HepG2 (cell line): Measurements from ENCODE around the gene DNAJC15. TPM values are rescaled to one million over a fixed set of nuclear protein-coding genes. Genes with fewer than 3 reads are reported as not detected.

Experiments used
- ATAC-seq: fragments of 200-7000 bp; cut with Tn5 transposase; 3 replicates; pipeline ENCODE4 v1.9.1; 2020; ENCODE audit warnings: mild to moderate bottlenecking, moderate library complexity
- BruUV-seq: library from RNA; stranded (reverse); fragments of 400-500 nt; replicated peaks from 2 replicates; lab custom pipeline; 2021; lab: Mats Ljungman, UMichigan
- CTCF ChIA-PET: fragments of 300-600 bp; formaldehyde crosslinking; extraction: SDS; loops from one replicate; lab custom pipeline; 2021; ENCODE audit warnings: low total read pairs, inconsistent platforms, low intra/inter-chr PET ratio; lab: Yijun Ruan, JAX
- POLR2A ChIA-PET: fragments of 350-600 bp; sonication (Branson Sonifier 250); formaldehyde crosslinking; loops from one replicate; lab custom pipeline; 2020; ENCODE audit warnings: antibody characterized with exemption, inconsistent platforms; lab: Yijun Ruan, JAX
- DNase-seq: peaks from one replicate; pipeline ENCODE4 v3.0.0-alpha.2; 2015; ENCODE audit warnings: low spot score
- FAIRE-seq: peaks from 3 replicates; lab custom pipeline; 2011; peaks lifted over from hg19 to GRCh38; lab: Jason Lieb, UNC
- H2AFZ ChIP-seq: one replicate; pipeline ENCODE4 v1.6.1; 2011; ENCODE audit warnings: low read length, inconsistent platforms
- H3K27ac ChIP-seq: fragments of 300-600 bp; 3 replicates; pipeline ENCODE4 v1.8.0; 2011; ENCODE audit warnings: mixed run types, mild to moderate bottlenecking, mixed read lengths, low read length, inconsistent platforms; ENCODE audit not compliant: insufficient read depth; ENCODE audit errors: extremely low read length
- H3K27me3 ChIP-seq, 2 experiments: fragments of 200-600 bp in 1 of 2; 2 replicates in 1 of 2; 3 replicates in 1 of 2; pipeline versions ENCODE4 v1.6.0 to v1.8.0; 2011; ENCODE audit warnings: low read length in 2 of 2, mild to moderate bottlenecking in 2 of 2, moderate library complexity in 2 of 2, inconsistent platforms in 1 of 2; ENCODE audit not compliant: insufficient read depth in 2 of 2, control insufficient read depth in 1 of 2
- H3K36me3 ChIP-seq, 2 experiments: fragments of 200-600 bp in 1 of 2; replicated peaks in 1 of 2; 2 replicates in 1 of 2; 3 replicates in 1 of 2; pipeline versions ENCODE4 v1.5.1 to v1.8.0; 2011; ENCODE audit warnings: low read length in 2 of 2, inconsistent platforms in 1 of 2; ENCODE audit not compliant: insufficient read depth in 2 of 2, control insufficient read depth in 1 of 2
- H3K4me1 ChIP-seq: 2 replicates; pipeline ENCODE4 v1.5.1; 2012; ENCODE audit warnings: low read length, inconsistent platforms; ENCODE audit not compliant: insufficient read depth
- H3K4me2 ChIP-seq: 2 replicates; pipeline ENCODE4 v1.6.0; 2011; ENCODE audit warnings: low read depth, low read length, inconsistent platforms
- H3K4me3 ChIP-seq, 3 experiments: fragments of 200-600 bp in 1 of 3; sonication (generic), shearing (Covaris generic) in 1 of 3; replicated peaks in 1 of 3; 2 replicates each; pipeline ENCODE4 v1.5.1; 2011 to 2016; ENCODE audit warnings: low read length in 3 of 3, inconsistent platforms in 2 of 3, low read depth in 2 of 3, mild to moderate bottlenecking in 2 of 3, control low read depth in 1 of 3, mixed read lengths in 1 of 3; ENCODE audit not compliant: insufficient read depth in 1 of 3
- H3K79me2 ChIP-seq: one replicate; pipeline ENCODE4 v1.6.1; 2011; ENCODE audit warnings: low read length, inconsistent platforms; ENCODE audit not compliant: insufficient read depth
- H3K9ac ChIP-seq: 2 replicates; pipeline ENCODE4 v1.6.0; 2011; ENCODE audit warnings: mild to moderate bottlenecking, low read depth, low read length, inconsistent platforms; ENCODE audit not compliant: insufficient read depth
- H3K9me3 ChIP-seq: 2 replicates; pipeline ENCODE4 v1.5.1; 2012; ENCODE audit warnings: mild to moderate bottlenecking, low read length
- H4K20me1 ChIP-seq: 2 replicates; pipeline ENCODE4 v1.6.0; 2011; ENCODE audit warnings: inconsistent platforms, mild to moderate bottlenecking, low read length, moderate library complexity; ENCODE audit not compliant: insufficient read depth
- DPF2 ChIP-seq: sonication (generic); formaldehyde crosslinking; IDR thresholded peaks from 2 replicates; pipeline ENCODE4 v1.4.0; 2020; ENCODE audit warnings: mild to moderate bottlenecking, low read depth, missing genetic modification reagents, borderline replicate concordance
- KDM3A ChIP-seq: IDR thresholded peaks from 2 replicates; pipeline ENCODE4 v1.6.1; 2018; ENCODE audit warnings: low read depth, missing compliant biosample characterization
- MXI1 ChIP-seq: IDR thresholded peaks from 3 replicates; pipeline ENCODE4 v1.6.1; 2012; ENCODE audit warnings: low read depth, low read length, inconsistent platforms, borderline replicate concordance
- NFKBIZ ChIP-seq: IDR thresholded peaks from 2 replicates; pipeline ENCODE4 v1.6.1; 2018; ENCODE audit warnings: missing genetic modification reagents, missing compliant biosample characterization
- ZNF318 ChIP-seq: sonication (generic); formaldehyde crosslinking; IDR thresholded peaks from 2 replicates; pipeline ENCODE4 v1.4.0; 2020; ENCODE audit warnings: mild to moderate bottlenecking, missing genetic modification reagents
- ZNF564 ChIP-seq: sonication (generic); formaldehyde crosslinking; IDR thresholded peaks from 2 replicates; pipeline ENCODE4 v1.8.1; 2023; ENCODE audit warnings: mild to moderate bottlenecking, missing genetic modification reagents
- ZNF607 ChIP-seq: sonication (generic); formaldehyde crosslinking; IDR thresholded peaks from 2 replicates; pipeline ENCODE4 v1.5.1; 2020; ENCODE audit warnings: missing genetic modification reagents, mild to moderate bottlenecking, borderline replicate concordance
- ZNF75D ChIP-seq: sonication (generic); formaldehyde crosslinking; IDR thresholded peaks from 2 replicates; pipeline ENCODE4 v1.8.1; 2023; ENCODE audit warnings: missing genetic modification reagents, mild to moderate bottlenecking, borderline replicate concordance
- WGBS: methylation state at CpG from one replicate; pipeline ENCODE4 v1.1.6; 2017; ENCODE audit warnings: low lambda C conversion rate; 5-methylcytosine and 5-hydroxymethylcytosine counted together
- in situ Hi-C: cut with HindIII; loops from 2 replicates; pipeline ENCODE4 v1.10.0; 2017; ENCODE audit warnings: low pct_unique_long_range_greater_than_20kb; ENCODE audit not compliant: extremely low pct_ligation_motif_present
- intact Hi-C: fragments of 100-400 bp; cut with micrococcal nuclease; formaldehyde crosslinking; loops from one replicate; pipeline ENCODE4 v1.10.0; 2022; ENCODE audit not compliant: unreplicated experiment
- polyA plus RNA-seq, 8 experiments: library from polyadenylated mRNA; depleted of rRNA in 3 of 8; stranded (reverse) in 7 of 8; unstranded in 1 of 8; fragments of >200 nt; fragmentation: Illumina TruSeq in 4 of 8; extraction: Trizol in 4 of 8; gene quantifications; 2 replicates each; pipeline versions ENCODE4 v1.2.1 to v1.2.3, GENCODE V29; 2011 to 2016; ENCODE audit warnings: low read depth in 4 of 8, missing spikeins in 1 of 8, mixed read lengths in 1 of 8; ENCODE audit not compliant: insufficient read depth in 1 of 8
- total RNA-seq, 5 experiments: library from RNA; depleted of rRNA; stranded (reverse); fragments of >200 nt; fragmentation: Illumina TruSeq; extraction: Trizol; gene quantifications; 2 replicates each; pipeline ENCODE4 v1.2.3, GENCODE V29; 2016; ENCODE audit warnings: low read depth in 1 of 5

Gene DNAJC15
- total and polyA plus RNA-seq, 2 of the 13 experiments (the other 11 are each of a cell fraction or from before 2014, with no cell fraction given) = 23.0 to 31.9 TPM

GRCh38 chr13:43139921-43140320 lies 116.5 kb downstream of the DNAJC15 start:
- Histone ChIP-seq H4K20me1 (no peaks in the 10 kb centered on the region), H3K4me3 (no peak overlapping the region), H3K4me1 (no peaks in the 10 kb centered on the region), H3K79me2 (no peaks in the 10 kb centered on the region), H3K9me3 (no peaks in the 10 kb centered on the region), H3K4me2 (no peak overlapping the region), H2AFZ (no peak overlapping the region), H3K9ac (no peak overlapping the region), H3K27ac (no peak overlapping the region), H3K27me3 (no peaks in the 10 kb centered on the region; a peak in 1 of 5 replicates), H3K36me3 (no peaks in the 10 kb centered on the region)
- ChIA-PET CTCF (no interaction called here), POLR2A (no interaction called here)
- in situ Hi-C loops (loop anchor here (25.0 kb wide), 1 partner anchor 553 kb away; no protein-coding TSS in a partner anchor), intact Hi-C loops (no loop called here)
- BruUV-seq = no TSS peak
- no peak for FAIRE-seq
- TF ChIP-seq DPF2 (CRISPR knock-in tag) (no peak), ZNF318 (no peak), KDM3A (CRISPR knock-in tag) (no peak), ZNF564 (CRISPR knock-in tag) (no peak), MXI1 (no peak), NFKBIZ (no peak), ZNF607 (CRISPR knock-in tag) (no peak), ZNF75D (CRISPR knock-in tag) (no peak)
- ATAC-seq = no peak
- WGBS = 33% methylated on average over 2 of the region's 2 CpGs
- no peak for DNase-seq
